HepG2 (cell line): Measurements from ENCODE around the gene LEMD2. TPM values are rescaled to one million over a fixed set of nuclear protein-coding genes. Genes with fewer than 3 reads are reported as not detected.

Source experiments
- ATAC-seq: fragments of 200-7000 bp; cut with Tn5 transposase; 3 replicates; pipeline ENCODE4 v1.9.1; 2020; ENCODE audit warnings: mild to moderate bottlenecking, moderate library complexity
- BruUV-seq: library from RNA; stranded (reverse); fragments of 400-500 nt; replicated peaks from 2 replicates; lab custom pipeline; 2021; lab: Mats Ljungman, UMichigan
- CTCF ChIA-PET: fragments of 300-600 bp; formaldehyde crosslinking; extraction: SDS; loops from one replicate; lab custom pipeline; 2021; ENCODE audit warnings: low total read pairs, inconsistent platforms, low intra/inter-chr PET ratio; lab: Yijun Ruan, JAX
- POLR2A ChIA-PET: fragments of 350-600 bp; sonication (Branson Sonifier 250); formaldehyde crosslinking; loops from one replicate; lab custom pipeline; 2020; ENCODE audit warnings: antibody characterized with exemption, inconsistent platforms; lab: Yijun Ruan, JAX
- DNase-seq: peaks from one replicate; pipeline ENCODE4 v3.0.0-alpha.2; 2015; ENCODE audit warnings: low spot score
- FAIRE-seq: peaks from 3 replicates; lab custom pipeline; 2011; peaks lifted over from hg19 to GRCh38; lab: Jason Lieb, UNC
- H2AFZ ChIP-seq: one replicate; pipeline ENCODE4 v1.6.1; 2011; ENCODE audit warnings: low read length, inconsistent platforms
- H3K27ac ChIP-seq: fragments of 300-600 bp; 3 replicates; pipeline ENCODE4 v1.8.0; 2011; ENCODE audit warnings: mixed run types, mild to moderate bottlenecking, mixed read lengths, low read length, inconsistent platforms; ENCODE audit not compliant: insufficient read depth; ENCODE audit errors: extremely low read length
- H3K27me3 ChIP-seq, 2 experiments: fragments of 200-600 bp in 1 of 2; 2 replicates in 1 of 2; 3 replicates in 1 of 2; pipeline versions ENCODE4 v1.6.0 to v1.8.0; 2011; ENCODE audit warnings: low read length in 2 of 2, mild to moderate bottlenecking in 2 of 2, moderate library complexity in 2 of 2, inconsistent platforms in 1 of 2; ENCODE audit not compliant: insufficient read depth in 2 of 2, control insufficient read depth in 1 of 2
- H3K36me3 ChIP-seq, 2 experiments: fragments of 200-600 bp in 1 of 2; replicated peaks in 1 of 2; 2 replicates in 1 of 2; 3 replicates in 1 of 2; pipeline versions ENCODE4 v1.5.1 to v1.8.0; 2011; ENCODE audit warnings: low read length in 2 of 2, inconsistent platforms in 1 of 2; ENCODE audit not compliant: insufficient read depth in 2 of 2, control insufficient read depth in 1 of 2
- H3K4me1 ChIP-seq: 2 replicates; pipeline ENCODE4 v1.5.1; 2012; ENCODE audit warnings: low read length, inconsistent platforms; ENCODE audit not compliant: insufficient read depth
- H3K4me2 ChIP-seq: 2 replicates; pipeline ENCODE4 v1.6.0; 2011; ENCODE audit warnings: low read depth, low read length, inconsistent platforms
- H3K4me3 ChIP-seq, 3 experiments: fragments of 200-600 bp in 1 of 3; sonication (generic), shearing (Covaris generic) in 1 of 3; replicated peaks in 1 of 3; 2 replicates each; pipeline ENCODE4 v1.5.1; 2011 to 2016; ENCODE audit warnings: low read length in 3 of 3, inconsistent platforms in 2 of 3, low read depth in 2 of 3, mild to moderate bottlenecking in 2 of 3, control low read depth in 1 of 3, mixed read lengths in 1 of 3; ENCODE audit not compliant: insufficient read depth in 1 of 3
- H3K79me2 ChIP-seq: one replicate; pipeline ENCODE4 v1.6.1; 2011; ENCODE audit warnings: low read length, inconsistent platforms; ENCODE audit not compliant: insufficient read depth
- H3K9ac ChIP-seq: 2 replicates; pipeline ENCODE4 v1.6.0; 2011; ENCODE audit warnings: mild to moderate bottlenecking, low read depth, low read length, inconsistent platforms; ENCODE audit not compliant: insufficient read depth
- H3K9me3 ChIP-seq: 2 replicates; pipeline ENCODE4 v1.5.1; 2012; ENCODE audit warnings: mild to moderate bottlenecking, low read length
- H4K20me1 ChIP-seq: 2 replicates; pipeline ENCODE4 v1.6.0; 2011; ENCODE audit warnings: inconsistent platforms, mild to moderate bottlenecking, low read length, moderate library complexity; ENCODE audit not compliant: insufficient read depth
- AHDC1 ChIP-seq: sonication (generic); formaldehyde crosslinking; IDR thresholded peaks from 2 replicates; pipeline ENCODE4 v1.5.1; 2020; ENCODE audit warnings: mild to moderate bottlenecking, missing genetic modification reagents, borderline replicate concordance
- JARID2 ChIP-seq: sonication (generic); formaldehyde crosslinking; IDR thresholded peaks from 2 replicates; pipeline ENCODE4 v1.8.1; 2023; ENCODE audit warnings: missing genetic modification reagents, inconsistent platforms; ENCODE audit not compliant: insufficient replicate concordance
- KLF15 ChIP-seq: sonication (generic); formaldehyde crosslinking; IDR thresholded peaks from 2 replicates; pipeline ENCODE4 v1.8.1; 2023; ENCODE audit warnings: borderline replicate concordance, mild to moderate bottlenecking, inconsistent platforms, missing genetic modification reagents, mixed read lengths
- PAXIP1 ChIP-seq: sonication (generic); formaldehyde crosslinking; conservative IDR thresholded peaks from 2 replicates; pipeline ENCODE4 v1.4.0; 2020; ENCODE audit warnings: mild to moderate bottlenecking, missing genetic modification reagents, moderate library complexity
- POLR2AphosphoS5 ChIP-seq: IDR thresholded peaks from 2 replicates; pipeline ENCODE4 v1.6.1; 2012; ENCODE audit warnings: low read depth, low read length
- TCF12 ChIP-seq, 2 experiments: fragments of 450-650 bp in 1 of 2; sonication (generic) in 1 of 2; formaldehyde crosslinking in 1 of 2; IDR thresholded peaks; 2 replicates each; pipeline versions ENCODE4 v1.6.1 to v1.8.0; 2017 to 2022; ENCODE audit warnings: antibody characterized with exemption in 1 of 2, mild to moderate bottlenecking in 1 of 2, missing genetic modification reagents in 1 of 2, moderate library complexity in 1 of 2
- TGIF2 ChIP-seq: IDR thresholded peaks from 2 replicates; pipeline ENCODE4 v1.6.1; 2016; ENCODE audit warnings: control low read depth, missing compliant biosample characterization
- WIZ ChIP-seq: sonication (generic); formaldehyde crosslinking; IDR thresholded peaks from 2 replicates; pipeline ENCODE4 v1.5.1; 2020; ENCODE audit warnings: mild to moderate bottlenecking, missing genetic modification reagents
- ZMYM2 ChIP-seq: sonication (generic); formaldehyde crosslinking; IDR thresholded peaks from 2 replicates; pipeline ENCODE4 v1.8.0; 2022; ENCODE audit warnings: mild to moderate bottlenecking, missing genetic modification reagents
- ZNF414 ChIP-seq: sonication (generic); formaldehyde crosslinking; IDR thresholded peaks from 2 replicates; pipeline ENCODE4 v1.5.0; 2020; ENCODE audit warnings: missing genetic modification reagents
- ZNF569 ChIP-seq: sonication (generic); formaldehyde crosslinking; IDR thresholded peaks from 2 replicates; pipeline ENCODE4 v1.5.0; 2020; ENCODE audit warnings: mild to moderate bottlenecking, missing genetic modification reagents, moderate library complexity, borderline replicate concordance
- ZNF607 ChIP-seq: sonication (generic); formaldehyde crosslinking; IDR thresholded peaks from 2 replicates; pipeline ENCODE4 v1.5.1; 2020; ENCODE audit warnings: missing genetic modification reagents, mild to moderate bottlenecking, borderline replicate concordance
- ZNF674 ChIP-seq: sonication (generic); formaldehyde crosslinking; IDR thresholded peaks from 2 replicates; pipeline ENCODE4 v1.5.0; 2020; ENCODE audit warnings: low read depth, mild to moderate bottlenecking, missing genetic modification reagents
- WGBS: methylation state at CpG from one replicate; pipeline ENCODE4 v1.1.6; 2017; ENCODE audit warnings: low lambda C conversion rate; 5-methylcytosine and 5-hydroxymethylcytosine counted together
- in situ Hi-C: cut with HindIII; loops from 2 replicates; pipeline ENCODE4 v1.10.0; 2017; ENCODE audit warnings: low pct_unique_long_range_greater_than_20kb; ENCODE audit not compliant: extremely low pct_ligation_motif_present
- intact Hi-C: fragments of 100-400 bp; cut with micrococcal nuclease; formaldehyde crosslinking; loops from one replicate; pipeline ENCODE4 v1.10.0; 2022; ENCODE audit not compliant: unreplicated experiment
- polyA plus RNA-seq, 8 experiments: library from polyadenylated mRNA; depleted of rRNA in 3 of 8; stranded (reverse) in 7 of 8; unstranded in 1 of 8; fragments of >200 nt; fragmentation: Illumina TruSeq in 4 of 8; extraction: Trizol in 4 of 8; gene quantifications; 2 replicates each; pipeline versions ENCODE4 v1.2.1 to v1.2.3, GENCODE V29; 2011 to 2016; ENCODE audit warnings: low read depth in 4 of 8, missing spikeins in 1 of 8, mixed read lengths in 1 of 8; ENCODE audit not compliant: insufficient read depth in 1 of 8
- total RNA-seq, 5 experiments: library from RNA; depleted of rRNA; stranded (reverse); fragments of >200 nt; fragmentation: Illumina TruSeq; extraction: Trizol; gene quantifications; 2 replicates each; pipeline ENCODE4 v1.2.3, GENCODE V29; 2016; ENCODE audit warnings: low read depth in 1 of 5

LEMD2 gene
- total and polyA plus RNA-seq, 2 of the 13 experiments (the other 11 are each of a cell fraction or from before 2014, with no cell fraction given): 45.2 to 62.9 TPM

GRCh38 chr6:33761581-33761921 lies 27.4 kb downstream of the LEMD2 start:
- ATAC-seq (peak; percentile 57), DNase-seq (no peak), FAIRE-seq (no peak)
- H4K20me1 ChIP-seq: no peaks in the 10 kb centered on the region
- peak overlapping the region; percentile 39 for H3K27ac ChIP-seq
- in situ Hi-C loops (loop anchor here (5.0 to 10.0 kb wide), 3 partner anchors 49 to 393 kb away; partner anchors contain the start of genes BAK1 and UQCC2), intact Hi-C loops (no loop called here)
- WGBS: 0% methylated on average over 2 of the region's 2 CpGs
- CTCF ChIA-PET: interaction anchor here (0.7 to 4.2 kb wide), 6 partner anchors 17 to 393 kb away, joined by 4 to 77 read pairs (median 7); partner anchors contain the start of genes IP6K3 and UQCC2
- H3K4me3 ChIP-seq: peak overlapping the region in 1 of 3 experiments; percentile 41; a peak in 1 of 6 replicates
- BruUV-seq: no TSS peak
- no peak overlapping the region for H2AFZ ChIP-seq
- no peaks in the 10 kb centered on the region for H3K79me2 ChIP-seq
- H3K36me3 ChIP-seq: no peaks in the 10 kb centered on the region
- H3K27me3 ChIP-seq: peaks cover 7% of the 10 kb centered on the region in 2 experiments; a peak in 4 of 5 replicates
- POLR2A ChIA-PET: interaction anchor here (0.9 to 5.3 kb wide), 10 partner anchors 10 to 181 kb away, joined by 3 to 61 read pairs (median 9); partner anchors contain the start of genes BAK1, IP6K3, LEMD2 and UQCC2
- H3K9me3 ChIP-seq: no peaks in the 10 kb centered on the region
- H3K4me1 ChIP-seq: peaks cover 36% of the 10 kb centered on the region
- H3K9ac ChIP-seq: peak overlapping the region; percentile 19; the same call in 1 of the 2 replicates
- peak overlapping the region; percentile 65 for H3K4me2 ChIP-seq
- TF ChIP-seq WIZ (CRISPR knock-in tag): 0 out of 2 replicates have a peak, but pooled peaks have one; percentile 8
- TF ChIP-seq JARID2 (CRISPR knock-in tag): no peak
- TF ChIP-seq TCF12 (IDR thresholded peaks at IDR 0.05): no peak
- TF ChIP-seq TCF12 (CRISPR knock-in tag; IDR thresholded peaks at IDR 0.05): no peak
- no peak for TF ChIP-seq ZNF569
- TF ChIP-seq ZNF607: 0 out of 2 replicates have a peak, but pooled peaks have one; percentile 12
- TF ChIP-seq ZMYM2 (CRISPR knock-in tag): no peak
- TF ChIP-seq AHDC1 (CRISPR knock-in tag): 0 out of 2 replicates have a peak, but pooled peaks have one; percentile 9
- TF ChIP-seq KLF15 (CRISPR knock-in tag): 0 out of 2 replicates have a peak, but pooled peaks have one; percentile 50
- TF ChIP-seq ZNF674 (CRISPR knock-in tag): no peak; the same call in 1 of the 2 replicates
- 0 out of 2 replicates have a peak, but pooled peaks have one; percentile 4 for TF ChIP-seq ZNF414 (CRISPR knock-in tag)
- TF ChIP-seq TGIF2: no peak
- no peak for TF ChIP-seq PAXIP1 (CRISPR knock-in tag)
- TF ChIP-seq POLR2AphosphoS5: no peak
